OCI-LY3 (cell line): Measurements from ENCODE around the gene ENOX2.

ENCODE experiments used
- H2AFZ ChIP-seq: fragments of 200-600, 300-600 bp; shearing (Covaris generic); 2 replicates; pipeline ENCODE4 v1.6.0; 2014; ENCODE audit warnings: antibody characterized with exemption, low read depth, low read length
- H3K27ac ChIP-seq: fragments of 200-600, 300-600 bp; sonication (generic); 2 replicates; pipeline ENCODE4 v1.5.1; 2014; ENCODE audit warnings: mild to moderate bottlenecking, low read length, moderate library complexity, mixed read lengths
- H3K27me3 ChIP-seq: fragments of 200-600, 300-600 bp; sonication (generic); 2 replicates; pipeline ENCODE4 v1.6.1; 2014; ENCODE audit warnings: low read depth, low read length, mixed read lengths
- H3K36me3 ChIP-seq: fragments of 200-600, 300-600 bp; sonication (generic); replicated peaks from 2 replicates; pipeline ENCODE3; 2014; ENCODE audit warnings: low read depth, low read length, mixed read lengths
- H3K4me1 ChIP-seq: fragments of 300-600, 200-600 bp; sonication (generic); 2 replicates; pipeline ENCODE4 v1.6.1; 2014; ENCODE audit warnings: low read length, mixed read lengths
- H3K4me2 ChIP-seq: fragments of 200-600, 300-600 bp; sonication (generic); 2 replicates; pipeline ENCODE4 v1.6.1; 2014; ENCODE audit warnings: low read length, mixed read lengths
- H3K4me3 ChIP-seq: fragments of 300-600, 200-600 bp; sonication (generic); 2 replicates; pipeline ENCODE4 v1.5.1; 2014; ENCODE audit warnings: antibody characterized with exemption, mild to moderate bottlenecking, low read length, moderate library complexity
- H3K79me2 ChIP-seq: fragments of 300-600, 200-600 bp; shearing (Covaris generic); 2 replicates; pipeline ENCODE4 v1.6.1; 2014; ENCODE audit warnings: mild to moderate bottlenecking, low read length, mixed read lengths
- H3K9ac ChIP-seq: fragments of 300-600, 200-600 bp; shearing (Covaris generic); 2 replicates; pipeline ENCODE4 v1.6.0; 2014; ENCODE audit warnings: mild to moderate bottlenecking, low read length, moderate library complexity
- H3K9me3 ChIP-seq: fragments of 200-600, 300-600 bp; shearing (Covaris generic); 2 replicates; pipeline ENCODE4 v1.6.1; 2014; ENCODE audit warnings: low read length, mixed read lengths; ENCODE audit not compliant: insufficient read depth
- H4K20me1 ChIP-seq: fragments of 200-600, 300-600 bp; sonication (generic); 2 replicates; pipeline ENCODE4 v1.6.1; 2016; ENCODE audit warnings: low read length, mixed read lengths; ENCODE audit not compliant: insufficient read depth
- EZH2phosphoT487 ChIP-seq: fragments of 200-600 bp; shearing (Covaris generic); IDR thresholded peaks from 2 replicates; pipeline ENCODE4 v1.6.1; 2018; ENCODE audit warnings: antibody characterized with exemption, mixed run types, low read depth
- TF ChIP-seq, protein P1 (sequence below): fragments of 200-600, 300-600 bp; sonication (generic); IDR thresholded peaks from 2 replicates; pipeline ENCODE4 v1.5.1; 2014; ENCODE audit warnings: antibody characterized with exemption, low read length, low read depth

The ENOX2 gene

GRCh38 chrX:130604882-130605281, 298.1 kb downstream of the ENOX2 start:
- Histone ChIP-seq H4K20me1 (no peaks in the 10 kb centered on the region), H2AFZ (no peak overlapping the region)

GRCh38 chrX:130594453-130594916, 308.5 kb downstream of the ENOX2 start:
- Histone ChIP-seq H3K4me2 (no peak overlapping the region), H3K27ac (no peak overlapping the region), H3K79me2 (no peaks in the 10 kb centered on the region), H3K9ac (no peak overlapping the region), H3K36me3 (no peaks in the 10 kb centered on the region), H4K20me1 (no peaks in the 10 kb centered on the region), H2AFZ (no peak overlapping the region), H3K27me3 (no peaks in the 10 kb centered on the region), H3K4me1 (no peaks in the 10 kb centered on the region), H3K9me3 (no peaks in the 10 kb centered on the region), H3K4me3 (no peak overlapping the region)
- TF ChIP-seq EZH2phosphoT487, result no peak
- TF ChIP-seq, protein P1, sequence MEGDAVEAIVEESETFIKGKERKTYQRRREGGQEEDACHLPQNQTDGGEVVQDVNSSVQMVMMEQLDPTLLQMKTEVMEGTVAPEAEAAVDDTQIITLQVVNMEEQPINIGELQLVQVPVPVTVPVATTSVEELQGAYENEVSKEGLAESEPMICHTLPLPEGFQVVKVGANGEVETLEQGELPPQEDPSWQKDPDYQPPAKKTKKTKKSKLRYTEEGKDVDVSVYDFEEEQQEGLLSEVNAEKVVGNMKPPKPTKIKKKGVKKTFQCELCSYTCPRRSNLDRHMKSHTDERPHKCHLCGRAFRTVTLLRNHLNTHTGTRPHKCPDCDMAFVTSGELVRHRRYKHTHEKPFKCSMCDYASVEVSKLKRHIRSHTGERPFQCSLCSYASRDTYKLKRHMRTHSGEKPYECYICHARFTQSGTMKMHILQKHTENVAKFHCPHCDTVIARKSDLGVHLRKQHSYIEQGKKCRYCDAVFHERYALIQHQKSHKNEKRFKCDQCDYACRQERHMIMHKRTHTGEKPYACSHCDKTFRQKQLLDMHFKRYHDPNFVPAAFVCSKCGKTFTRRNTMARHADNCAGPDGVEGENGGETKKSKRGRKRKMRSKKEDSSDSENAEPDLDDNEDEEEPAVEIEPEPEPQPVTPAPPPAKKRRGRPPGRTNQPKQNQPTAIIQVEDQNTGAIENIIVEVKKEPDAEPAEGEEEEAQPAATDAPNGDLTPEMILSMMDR, result no peak

More at GRCh38 chrX:130604882-130605281, 298.1 kb downstream of the ENOX2 start:
- Histone ChIP-seq H3K4me3 (no peak overlapping the region), H3K9ac (no peak overlapping the region), H3K27me3 (no peaks in the 10 kb centered on the region), H3K79me2 (no peaks in the 10 kb centered on the region), H3K4me2 (no peak overlapping the region), H3K36me3 (no peaks in the 10 kb centered on the region), H3K4me1 (0 out of 2 replicates have a peak, but pooled peaks cover 6% of the 10 kb centered on the region), H3K27ac (no peak overlapping the region), H3K9me3 (no peaks in the 10 kb centered on the region)
- TF ChIP-seq, protein P1, result no peak
- TF ChIP-seq EZH2phosphoT487, result no peak

- Histone ChIP-seq H3K4me3 (no peak overlapping the region), H3K27ac (no peak overlapping the region), H3K4me2 (no peak overlapping the region), H3K9me3 (no peaks in the 10 kb centered on the region), H3K36me3 (no peaks in the 10 kb centered on the region), H3K9ac (no peak overlapping the region), H3K4me1 (no peaks in the 10 kb centered on the region), H3K79me2 (no peaks in the 10 kb centered on the region), H2AFZ (no peak overlapping the region), H3K27me3 (no peaks in the 10 kb centered on the region), H4K20me1 (no peaks in the 10 kb centered on the region)
- no peak for TF ChIP-seq EZH2phosphoT487
- TF ChIP-seq, protein P1, result no peak
Measured at GRCh38 chrX:130593911-130594310, 309.1 kb downstream of the ENOX2 start.

DNA sequence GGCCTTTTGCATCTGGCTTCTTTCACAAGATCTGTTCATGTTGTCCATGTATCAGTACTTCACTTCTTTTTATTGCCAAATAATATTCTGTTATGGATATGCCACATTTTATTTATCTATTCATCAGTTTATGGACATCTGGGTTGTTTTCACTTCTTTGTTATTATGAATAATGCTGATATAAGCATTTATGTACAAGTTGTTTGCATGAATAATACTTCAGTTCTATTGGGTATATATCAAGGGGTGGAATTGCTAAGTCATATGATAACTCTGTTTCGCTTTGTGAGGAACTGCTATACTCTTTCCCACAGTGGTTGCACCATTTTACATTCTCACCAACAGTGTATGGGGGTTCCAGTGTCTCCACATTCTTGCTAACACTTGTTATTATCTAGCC, 310.8 kb downstream of the ENOX2 start:
- H3K9me3 ChIP-seq, result no peaks in the 10 kb centered on the region
- TF ChIP-seq, protein P1, result no peak
- TF ChIP-seq EZH2phosphoT487, result no peak
- no peaks in the 10 kb centered on the region for H3K36me3 ChIP-seq
- no peak overlapping the region for H3K4me3 ChIP-seq
- no peak overlapping the region for H3K27ac ChIP-seq
- no peak overlapping the region for H3K9ac ChIP-seq
- H3K4me1 ChIP-seq, result no peaks in the 10 kb centered on the region
- no peaks in the 10 kb centered on the region for H3K79me2 ChIP-seq
- no peak overlapping the region for H3K4me2 ChIP-seq
- no peaks in the 10 kb centered on the region for H3K27me3 ChIP-seq
- no peaks in the 10 kb centered on the region for H4K20me1 ChIP-seq
- H2AFZ ChIP-seq, result no peak overlapping the region
